Fibroblast of villous mesenchyme (primary cell): Measurements from ENCODE around the gene CDH20. TPM values are rescaled to one million over a fixed set of nuclear protein-coding genes. Genes with fewer than 3 reads are reported as not detected.

Source experiments
- DNase-seq: peaks from one replicate; pipeline ENCODE4 v3.0.0-alpha.2; 2010; ENCODE audit warnings: low read depth
- H3K4me3 ChIP-seq: 2 replicates; pipeline ENCODE4 v1.5.1; 2011; ENCODE audit warnings: low read depth, mild to moderate bottlenecking, low read length
- total RNA-seq: library from RNA; depleted of rRNA; stranded (reverse); fragments of >200 nt; gene quantifications from 2 replicates; pipeline ENCODE4 v1.2.3, GENCODE V29; 2012
- TF ChIP-seq, protein P1 (sequence below): IDR thresholded peaks from 2 replicates; pipeline ENCODE4 v1.5.1; 2012; ENCODE audit warnings: low read depth, mild to moderate bottlenecking, low read length; ENCODE audit not compliant: insufficient read depth

CDH20 gene
- total RNA-seq, 1 donor: under 0.01 TPM

DNA sequence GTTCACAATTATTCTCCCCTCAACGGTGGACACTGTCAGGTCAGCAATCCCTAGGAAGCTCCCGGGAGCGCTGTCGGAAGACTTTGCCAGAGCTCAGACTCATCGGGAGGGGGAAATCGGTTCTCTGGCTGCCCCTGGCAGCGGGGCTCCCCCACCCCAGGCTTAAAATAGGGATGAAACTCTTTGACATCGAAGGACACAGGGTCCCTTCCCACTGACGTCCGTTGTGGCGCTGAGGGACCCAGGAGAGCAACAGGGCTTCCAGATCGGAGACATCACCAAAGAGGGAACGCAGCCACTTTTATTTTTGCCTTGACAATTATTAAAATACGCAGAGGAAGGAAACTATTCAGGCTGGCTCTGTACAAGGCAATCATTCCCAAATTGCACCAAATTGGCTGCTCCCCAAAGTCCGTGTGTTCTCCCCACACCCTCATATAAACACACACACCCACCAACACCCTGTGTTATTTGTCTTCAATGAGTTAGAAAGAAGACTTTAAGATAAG is 249.0 kb downstream of the CDH20 start:
- no peak for DNase-seq
- H3K4me3 ChIP-seq: peak overlapping the region; percentile 54

DNA sequence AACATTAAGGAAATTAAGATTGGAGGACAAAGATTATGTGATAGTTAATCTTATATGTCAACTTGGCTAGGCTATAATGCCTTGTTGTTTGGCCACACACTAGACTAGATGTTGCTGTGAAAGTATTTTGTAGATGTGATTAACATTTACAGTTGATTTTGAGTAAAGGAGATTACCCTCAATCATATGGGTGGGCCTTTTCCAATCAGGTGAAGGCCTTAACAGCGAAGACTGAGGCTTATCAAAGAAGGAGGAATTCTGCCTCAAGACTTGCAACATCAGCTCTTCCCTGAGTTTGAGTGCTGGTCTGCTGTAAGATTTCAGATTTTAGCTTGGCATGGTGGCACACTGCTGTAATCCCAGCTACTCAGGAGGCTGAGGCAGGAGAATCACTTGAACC is 250.3 kb downstream of the CDH20 start:
- TF ChIP-seq, protein P1, sequence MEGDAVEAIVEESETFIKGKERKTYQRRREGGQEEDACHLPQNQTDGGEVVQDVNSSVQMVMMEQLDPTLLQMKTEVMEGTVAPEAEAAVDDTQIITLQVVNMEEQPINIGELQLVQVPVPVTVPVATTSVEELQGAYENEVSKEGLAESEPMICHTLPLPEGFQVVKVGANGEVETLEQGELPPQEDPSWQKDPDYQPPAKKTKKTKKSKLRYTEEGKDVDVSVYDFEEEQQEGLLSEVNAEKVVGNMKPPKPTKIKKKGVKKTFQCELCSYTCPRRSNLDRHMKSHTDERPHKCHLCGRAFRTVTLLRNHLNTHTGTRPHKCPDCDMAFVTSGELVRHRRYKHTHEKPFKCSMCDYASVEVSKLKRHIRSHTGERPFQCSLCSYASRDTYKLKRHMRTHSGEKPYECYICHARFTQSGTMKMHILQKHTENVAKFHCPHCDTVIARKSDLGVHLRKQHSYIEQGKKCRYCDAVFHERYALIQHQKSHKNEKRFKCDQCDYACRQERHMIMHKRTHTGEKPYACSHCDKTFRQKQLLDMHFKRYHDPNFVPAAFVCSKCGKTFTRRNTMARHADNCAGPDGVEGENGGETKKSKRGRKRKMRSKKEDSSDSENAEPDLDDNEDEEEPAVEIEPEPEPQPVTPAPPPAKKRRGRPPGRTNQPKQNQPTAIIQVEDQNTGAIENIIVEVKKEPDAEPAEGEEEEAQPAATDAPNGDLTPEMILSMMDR: no peak
- H3K4me3 ChIP-seq: no peak overlapping the region
- no peak for DNase-seq

More for the DNA sequence above, 249.0 kb downstream of the CDH20 start:
- TF ChIP-seq, protein P1: no peak

- TF ChIP-seq, protein P1: no peak
- DNase-seq: peak; percentile 60
These were observed 254.6 kb downstream of the CDH20 start for GRCh38 chr18:61587865-61588264.

GRCh38 chr18:61589053-61589723 is 256.0 kb downstream of the CDH20 start:
- peak; percentile 79 for DNase-seq
- H3K4me3 ChIP-seq: no peak overlapping the region
- TF ChIP-seq, protein P1: no peak

More at GRCh38 chr18:61587865-61588264, 254.6 kb downstream of the CDH20 start:
- H3K4me3 ChIP-seq: no peak overlapping the region

DNA sequence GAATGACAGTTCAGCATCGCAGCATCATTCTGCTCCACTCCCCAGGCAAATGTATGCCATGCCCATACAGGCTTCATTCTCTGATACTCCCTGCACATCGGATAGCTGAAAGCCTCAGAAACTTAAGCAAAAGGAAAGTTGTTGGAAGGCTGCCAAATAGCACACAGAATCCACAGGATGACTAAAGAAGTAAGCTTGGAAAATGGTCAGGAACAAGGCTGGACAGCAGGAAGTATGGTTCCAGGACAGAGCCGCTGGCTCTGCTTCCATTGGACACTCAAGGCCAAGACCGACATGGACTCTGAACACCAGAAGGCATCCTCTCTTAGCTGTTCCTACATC is 256.5 kb downstream of the CDH20 start:
- H3K4me3 ChIP-seq: no peak overlapping the region
- DNase-seq: peak; percentile 88
- TF ChIP-seq, protein P1: no peak

DNA sequence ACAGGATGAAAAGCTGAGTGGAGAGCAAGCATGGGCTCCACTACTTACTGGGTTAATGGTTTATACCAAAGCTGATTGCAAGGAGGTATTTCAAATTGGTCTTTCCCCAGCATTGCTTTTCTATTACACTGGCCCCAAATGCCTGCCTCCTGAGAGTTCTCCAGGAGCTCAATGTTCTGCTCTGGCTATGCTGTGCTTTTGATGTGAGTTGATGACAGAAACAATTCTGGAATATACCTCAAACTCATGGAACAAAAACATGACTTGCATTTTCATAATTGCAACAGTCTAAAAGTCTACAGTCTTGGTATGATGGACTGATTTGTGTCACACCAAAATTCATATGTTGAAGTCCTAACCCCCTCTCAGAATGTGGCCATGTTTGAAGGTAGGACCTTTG is 258.0 kb downstream of the CDH20 start:
- H3K4me3 ChIP-seq: no peak overlapping the region
- TF ChIP-seq, protein P1: no peak
- DNase-seq: no peak
